Activated CD4-positive, CD25-positive, alpha-beta regulatory T cell (primary cell): Measurements from ENCODE around the gene ZNF688.
"Not testable (repeated sequence)": the region's sequence is repeated elsewhere in the genome, so short reads cannot be mapped to it uniquely, and the experiment has no call there.

Experiments used
- DNase-seq, 4 experiments: peaks; one replicate each; lab custom pipeline; 2025; lab: John Stamatoyannopoulos, UW

ZNF688 gene

GRCh38 chr16:30533748-30534367 is 37.7 kb downstream of the ZNF688 start:
- DNase-seq: no peak

GRCh38 chr16:30533146-30533522 is 38.4 kb downstream of the ZNF688 start:
- no peak for DNase-seq

- DNase-seq: no peak
These were observed 39.0 kb downstream of the ZNF688 start for GRCh38 chr16:30532285-30533145.

- no peak for DNase-seq
These were observed 41.1 kb downstream of the ZNF688 start for GRCh38 chr16:30530163-30531037.

GRCh38 chr16:30528799-30529457 is 42.6 kb downstream of the ZNF688 start:
- no peak for DNase-seq

- no peak for DNase-seq
These were observed 43.8 kb downstream of the ZNF688 start for GRCh38 chr16:30527635-30528178.

GRCh38 chr16:30526823-30527634 is 44.5 kb downstream of the ZNF688 start:
- peak; percentile 76 to 84 (median 80) for DNase-seq

GRCh38 chr16:30526137-30526822 is 45.2 kb downstream of the ZNF688 start, which contains the start of gene ZNF768:
Gene ZNF768 (minus strand): TSS chr16:30526566. CDS start chr16:30526413, 153 bp downstream.
- peak in 1 of 4 experiments; percentile 37 for DNase-seq

- no peak for DNase-seq
These were observed 45.7 kb downstream of the ZNF688 start for GRCh38 chr16:30525844-30526136.

GRCh38 chr16:30524575-30525568 is 46.6 kb downstream of the ZNF688 start:
- no peak for DNase-seq

- no peak for DNase-seq
These were observed 47.5 kb downstream of the ZNF688 start for GRCh38 chr16:30523768-30524574.

GRCh38 chr16:30522702-30523463 is 48.6 kb downstream of the ZNF688 start:
- DNase-seq: not testable (repeated sequence)

- DNase-seq: no peak
These were observed 49.5 kb downstream of the ZNF688 start for GRCh38 chr16:30521873-30522641.

GRCh38 chr16:30521476-30521872 is 50.0 kb downstream of the ZNF688 start:
- DNase-seq: no peak
